ENCODE measurements around the gene CTDSP2.
A peak's percentile ranks its signal among the peaks of the same experiment; 100 is the strongest.

CTDSP2 gene

DNA sequence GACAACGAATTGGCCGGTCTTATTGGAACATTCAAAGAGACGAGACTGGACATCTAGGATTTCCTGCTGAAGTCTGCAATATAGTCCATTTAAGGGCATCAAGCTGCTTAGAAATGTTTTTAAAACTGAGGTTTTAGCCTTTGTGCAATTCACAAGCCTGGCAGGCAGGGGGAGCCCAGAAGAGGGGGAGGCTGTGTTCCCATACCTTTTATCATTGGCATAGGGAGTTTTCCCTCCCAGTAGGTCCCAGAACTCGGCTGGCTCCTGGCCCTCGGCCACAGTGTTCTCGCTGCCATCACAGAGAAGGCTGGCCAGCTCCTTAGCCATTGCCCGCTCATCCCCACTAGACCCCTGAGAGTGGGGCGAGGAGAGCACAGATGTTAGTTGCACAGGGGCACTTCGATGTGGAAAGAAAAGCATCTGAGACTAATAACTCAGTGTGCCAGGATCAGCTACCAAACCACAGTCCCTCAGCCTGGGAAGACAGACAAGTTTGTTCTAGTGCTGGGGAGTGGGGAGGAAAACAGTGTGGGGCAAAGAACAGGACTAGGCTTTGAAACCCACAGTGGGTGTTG lies 43.1 kb downstream of the CTDSP2 start:
- no peaks in the 10 kb centered on the region for H3K9me3 Mint-ChIP-seq
- H3K36me3 Mint-ChIP-seq (ENCODE audit: insufficient read depth) = peaks cover 15% of the 10 kb centered on the region
- peaks cover 0 to 5% of the 10 kb centered on the region in 2 donors for H3K4me1 Mint-ChIP-seq (ENCODE audit: low read depth in 2 of 2)
- H3K27me3 Mint-ChIP-seq = no peaks in the 10 kb centered on the region
- ATAC-seq (replicated peaks) (peak; percentile 36), DNase-seq (peak; percentile 16 to 38 (median 22))
- H3K27ac Mint-ChIP-seq = peak overlapping the region in 1 of 2 donors; percentile 32
- H3K4me3 Mint-ChIP-seq = no peak overlapping the region

DNA sequence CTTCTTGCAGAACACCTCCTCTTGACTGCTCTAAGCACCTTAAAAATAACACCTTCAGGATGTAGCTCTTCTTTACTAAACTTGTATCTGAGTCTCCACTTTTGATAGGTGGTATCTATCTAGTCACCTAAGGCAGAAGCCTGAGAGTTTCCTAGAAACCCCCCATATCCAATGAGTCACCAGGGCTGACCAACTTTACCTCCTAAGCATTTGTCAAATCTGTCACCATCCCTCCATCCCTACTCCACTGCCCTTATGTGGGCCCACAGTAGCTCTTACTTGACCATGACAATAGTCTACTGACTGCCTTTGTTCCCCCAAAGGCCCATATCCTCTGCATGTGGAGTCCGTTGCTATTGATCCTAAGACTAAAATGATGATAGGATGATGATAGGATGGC lies 43.9 kb downstream of the CTDSP2 start:
- Mint-ChIP-seq H3K9me3 (no peaks in the 10 kb centered on the region), H3K4me1 (ENCODE audit: low read depth in 2 of 2) (peaks cover 0 to 5% of the 10 kb centered on the region in 2 donors), H3K36me3 (ENCODE audit: insufficient read depth) (peaks cover 18% of the 10 kb centered on the region), H3K4me3 (no peak overlapping the region), H3K27me3 (no peaks in the 10 kb centered on the region), H3K27ac (no peak overlapping the region)
- no peak for ATAC-seq (replicated peaks)
- DNase-seq = no peak

DNA sequence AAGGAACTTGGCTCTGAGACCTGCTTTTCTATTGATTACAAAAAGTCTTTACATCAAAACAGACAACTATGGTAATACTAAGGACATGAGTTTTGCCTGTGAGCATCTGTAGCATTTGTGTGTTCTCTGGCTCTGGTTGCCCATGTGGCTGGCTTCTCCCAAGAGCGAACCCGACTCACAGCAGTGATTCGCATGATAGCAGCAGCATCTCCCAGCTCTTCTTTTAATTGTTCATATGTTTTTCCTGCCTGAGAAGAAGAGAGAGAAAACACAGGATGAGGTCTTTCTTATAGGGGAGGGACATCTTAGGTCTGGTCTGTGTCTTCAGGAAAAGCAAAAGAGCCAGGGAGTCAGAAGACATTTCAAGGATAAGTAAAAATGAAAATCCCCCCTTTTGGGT lies 45.6 kb downstream of the CTDSP2 start:
- Mint-ChIP-seq H3K36me3 (ENCODE audit: insufficient read depth) (peaks cover 29% of the 10 kb centered on the region), H3K9me3 (no peaks in the 10 kb centered on the region), H3K4me1 (ENCODE audit: low read depth in 2 of 2) (peaks cover 0 to 5% of the 10 kb centered on the region in 2 donors), H3K4me3 (no peak overlapping the region), H3K27me3 (no peaks in the 10 kb centered on the region), H3K27ac (peak overlapping the region in 1 of 2 donors; percentile 23)
- no peak for ATAC-seq (replicated peaks)
- DNase-seq = no peak

DNA sequence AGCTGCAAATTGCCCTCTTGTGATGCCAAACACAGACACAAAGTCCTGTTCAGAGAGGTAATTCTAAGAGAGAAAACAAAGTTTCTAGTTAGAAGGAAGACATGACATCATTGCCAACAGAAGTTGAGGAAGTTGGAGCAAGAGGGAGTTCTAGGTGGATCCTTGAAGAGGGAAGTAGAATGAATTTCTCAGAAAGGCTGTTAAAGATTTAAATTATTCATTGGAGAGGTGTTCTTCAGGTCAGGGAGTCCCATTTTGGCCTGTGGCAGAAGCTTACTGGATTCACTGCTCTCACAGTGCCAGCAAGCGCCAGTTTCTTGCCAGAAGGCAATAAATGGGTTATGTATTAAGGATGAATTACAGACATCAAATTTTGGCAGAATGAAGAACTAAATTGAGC lies 48.6 kb downstream of the CTDSP2 start:
- Mint-ChIP-seq H3K36me3 (ENCODE audit: insufficient read depth) (peaks cover 55% of the 10 kb centered on the region), H3K4me1 (ENCODE audit: low read depth in 2 of 2) (peaks cover 0 to 5% of the 10 kb centered on the region in 2 donors), H3K4me3 (no peak overlapping the region), H3K27ac (peak overlapping the region; percentile 12 to 46), H3K9me3 (no peaks in the 10 kb centered on the region), H3K27me3 (no peaks in the 10 kb centered on the region)
- ATAC-seq (replicated peaks) (no peak), DNase-seq (no peak)

DNA sequence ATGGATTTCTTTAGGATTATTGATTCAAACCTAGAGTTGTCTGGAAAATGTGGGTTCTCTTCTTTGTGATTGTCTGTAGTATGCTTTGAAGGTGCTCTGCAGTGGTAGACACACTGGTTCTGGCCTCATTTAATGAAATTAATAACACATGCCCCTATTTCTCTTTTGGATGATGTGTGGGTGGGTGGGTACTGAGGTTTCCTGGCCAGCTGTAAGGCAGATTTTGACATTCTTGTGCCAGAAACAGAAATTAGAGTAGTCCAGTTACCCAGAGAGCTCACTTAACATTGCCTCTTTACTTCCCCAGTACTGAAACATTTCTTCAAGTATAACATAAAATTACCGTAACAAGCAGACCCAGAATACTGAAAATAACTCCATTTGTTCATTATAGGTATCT lies 49.5 kb downstream of the CTDSP2 start:
- Mint-ChIP-seq H3K27ac (peak overlapping the region in 1 of 2 donors; percentile 46), H3K4me1 (ENCODE audit: low read depth in 2 of 2) (peaks cover 0 to 5% of the 10 kb centered on the region in 2 donors), H3K36me3 (ENCODE audit: insufficient read depth) (peaks cover 64% of the 10 kb centered on the region), H3K9me3 (no peaks in the 10 kb centered on the region), H3K4me3 (no peak overlapping the region), H3K27me3 (no peaks in the 10 kb centered on the region)
- ATAC-seq (replicated peaks) (no peak), DNase-seq (no peak)

DNA sequence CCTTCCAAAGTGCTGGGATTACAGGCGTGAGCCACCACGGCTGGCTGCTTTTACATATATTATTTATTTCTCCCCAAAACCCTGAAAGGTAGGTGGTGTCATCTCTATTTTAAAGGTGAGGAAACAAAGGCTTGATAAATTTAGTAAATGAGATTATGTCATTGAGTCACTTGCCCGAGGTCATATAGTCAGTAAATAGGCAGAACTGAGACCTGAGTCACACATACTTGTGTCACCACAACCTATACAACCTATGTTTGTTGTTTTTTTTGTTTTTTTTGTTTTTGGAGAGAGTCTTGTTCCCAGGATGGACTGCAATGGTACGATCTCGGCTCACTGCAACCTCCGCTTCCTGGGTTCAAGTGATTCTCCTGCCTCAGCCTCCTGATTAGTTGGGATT lies 51.2 kb downstream of the CTDSP2 start:
- Mint-ChIP-seq H3K4me3 (no peak overlapping the region), H3K9me3 (no peaks in the 10 kb centered on the region), H3K4me1 (ENCODE audit: low read depth in 2 of 2) (peaks cover 0 to 5% of the 10 kb centered on the region in 2 donors), H3K27me3 (no peaks in the 10 kb centered on the region), H3K36me3 (ENCODE audit: insufficient read depth) (peaks cover 77% of the 10 kb centered on the region), H3K27ac (no peak overlapping the region)
- ATAC-seq (replicated peaks) (no peak), DNase-seq (no peak)

DNA sequence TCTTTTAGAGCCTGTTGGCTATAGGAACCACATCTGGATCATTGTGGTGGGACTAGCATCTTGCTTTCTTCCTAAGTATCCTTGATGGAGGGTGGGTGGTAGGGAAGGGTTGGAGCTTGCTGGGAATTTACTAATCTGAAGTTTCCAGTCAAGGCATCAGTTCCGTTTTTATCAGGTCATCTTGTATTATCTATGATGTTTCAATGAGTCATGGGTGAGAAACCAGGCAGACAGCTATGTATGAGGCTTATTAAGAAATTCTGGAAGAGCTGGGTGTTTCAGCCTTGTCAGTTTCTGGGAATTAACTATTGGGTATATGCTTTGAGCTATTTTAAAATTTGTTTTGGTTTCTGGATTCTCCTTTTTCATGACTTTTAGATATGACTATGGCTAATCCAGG lies 52.6 kb downstream of the CTDSP2 start:
- peak overlapping the region in 1 of 2 donors; percentile 54 for H3K27ac Mint-ChIP-seq
- H3K27me3 Mint-ChIP-seq = no peaks in the 10 kb centered on the region
- no peak for DNase-seq
- no peaks in the 10 kb centered on the region for H3K9me3 Mint-ChIP-seq
- peaks cover 0 to 2% of the 10 kb centered on the region in 2 donors for H3K4me1 Mint-ChIP-seq (ENCODE audit: low read depth in 2 of 2)
- no peak overlapping the region for H3K4me3 Mint-ChIP-seq
- H3K36me3 Mint-ChIP-seq (ENCODE audit: insufficient read depth) = peaks cover 82% of the 10 kb centered on the region
- no peak for ATAC-seq (replicated peaks)

DNA sequence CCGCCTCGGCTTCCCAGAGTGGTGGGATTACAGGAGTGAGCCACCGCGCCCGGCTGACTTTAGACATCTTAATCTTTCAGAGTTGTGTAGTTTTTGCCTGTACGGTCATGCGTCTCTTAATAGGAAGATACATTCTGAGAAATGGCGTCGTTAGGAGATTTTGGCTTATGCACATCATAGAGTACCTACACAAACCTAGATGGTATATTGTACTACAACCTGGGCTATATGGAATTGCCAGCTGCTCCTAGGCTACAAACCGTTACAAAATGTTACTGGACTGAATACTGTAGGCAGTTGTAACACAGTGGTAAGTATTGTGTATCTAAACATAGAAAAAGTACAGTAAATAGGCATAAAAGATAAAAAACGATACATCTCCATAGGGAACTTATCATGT lies 62.7 kb downstream of the CTDSP2 start:
- Mint-ChIP-seq H3K36me3 (ENCODE audit: insufficient read depth) (peaks cover 55% of the 10 kb centered on the region), H3K27me3 (no peaks in the 10 kb centered on the region), H3K4me1 (ENCODE audit: low read depth in 2 of 2) (peaks cover 34 to 38% of the 10 kb centered on the region in 2 donors), H3K4me3 (peak overlapping the region; percentile 100), H3K27ac (no peak overlapping the region), H3K9me3 (no peaks in the 10 kb centered on the region)
- DNase-seq (no peak), ATAC-seq (replicated peaks) (no peak)

DNA sequence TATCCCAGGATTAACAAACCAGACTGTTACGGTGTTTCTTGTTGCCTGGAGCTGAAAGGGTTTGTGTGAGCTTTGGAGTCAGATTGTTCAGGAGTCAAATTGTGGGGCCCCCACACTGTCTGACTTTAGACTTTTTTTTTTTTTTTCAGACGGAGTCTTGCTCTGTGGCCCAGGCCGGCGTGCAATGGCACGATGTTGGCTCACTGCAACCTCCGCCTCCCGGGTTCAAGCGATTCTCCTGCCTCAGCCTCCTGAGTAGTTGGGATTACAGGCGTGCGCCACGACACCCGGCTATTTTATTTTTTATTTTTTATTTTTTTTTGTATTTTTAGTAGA lies 63.1 kb downstream of the CTDSP2 start:
- Mint-ChIP-seq H3K27ac (peak overlapping the region in 1 of 2 donors; percentile 99), H3K4me1 (ENCODE audit: low read depth in 2 of 2) (peaks cover 32 to 36% of the 10 kb centered on the region in 2 donors), H3K27me3 (no peaks in the 10 kb centered on the region), H3K36me3 (ENCODE audit: insufficient read depth) (peaks cover 51% of the 10 kb centered on the region), H3K4me3 (peak overlapping the region; percentile 100), H3K9me3 (no peaks in the 10 kb centered on the region)
- ATAC-seq (replicated peaks) = no peak
- DNase-seq = no peak

DNA sequence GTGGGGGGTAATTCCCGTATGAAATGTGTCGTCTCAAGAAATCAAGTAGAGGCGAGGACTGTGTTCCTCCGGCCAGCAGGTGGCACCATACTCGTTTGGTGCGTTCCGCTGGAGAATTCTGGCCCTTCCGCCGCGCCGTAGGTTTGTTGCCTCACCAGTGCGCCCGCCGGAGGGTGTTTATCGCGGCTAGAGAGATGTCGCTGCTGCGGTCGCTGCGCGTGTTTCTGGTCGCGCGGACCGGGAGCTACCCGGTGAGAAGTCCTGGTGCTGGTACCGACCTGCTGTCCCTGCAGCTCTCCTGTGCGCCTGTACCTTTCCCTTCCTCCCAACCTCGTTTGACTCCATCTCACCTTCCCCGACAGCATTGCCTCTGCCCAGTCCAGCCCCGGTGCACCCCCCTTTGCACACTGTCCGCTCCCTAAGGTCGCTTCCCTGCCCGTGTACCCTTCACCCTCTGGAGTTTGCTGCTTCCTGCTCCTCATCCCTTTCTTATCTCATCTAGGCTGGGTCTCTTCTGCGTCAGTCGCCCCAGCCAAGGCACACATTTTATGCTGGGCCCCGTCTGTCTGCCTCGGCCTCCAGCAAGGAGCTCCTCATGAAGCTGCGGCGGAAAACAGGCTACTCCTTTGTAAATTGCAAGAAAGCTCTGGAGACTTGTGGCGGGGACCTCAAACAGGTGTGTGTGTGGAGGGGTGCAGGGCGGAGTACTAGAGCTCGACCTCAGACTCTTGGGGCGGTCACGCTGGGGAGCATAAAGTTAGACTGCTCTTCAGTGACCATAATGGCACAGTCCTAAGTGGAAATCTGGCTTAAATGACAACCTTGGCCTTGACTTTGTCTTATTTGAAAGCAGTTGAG lies 63.7 kb downstream of the CTDSP2 start, which contains the start of gene TSFM:
Gene TSFM, plus strand, starts transcription at position 180 of the 858 bp plus-strand sequence. Its CDS starts 15 bp downstream, at position 195.
- Mint-ChIP-seq H3K36me3 (ENCODE audit: insufficient read depth) (peaks cover 45% of the 10 kb centered on the region), H3K4me1 (ENCODE audit: low read depth in 2 of 2) (peaks cover 32 to 35% of the 10 kb centered on the region in 2 donors), H3K27ac (peak within 1 kb of the TSS; percentile 99), H3K27me3 (no peaks in the 10 kb centered on the region), H3K4me3 (peak within 1 kb of the TSS; percentile 100), H3K9me3 (no peaks in the 10 kb centered on the region)
- ATAC-seq (replicated peaks) (peak; percentile 85), DNase-seq (peak; percentile 95 to 97 (median 96))

DNA sequence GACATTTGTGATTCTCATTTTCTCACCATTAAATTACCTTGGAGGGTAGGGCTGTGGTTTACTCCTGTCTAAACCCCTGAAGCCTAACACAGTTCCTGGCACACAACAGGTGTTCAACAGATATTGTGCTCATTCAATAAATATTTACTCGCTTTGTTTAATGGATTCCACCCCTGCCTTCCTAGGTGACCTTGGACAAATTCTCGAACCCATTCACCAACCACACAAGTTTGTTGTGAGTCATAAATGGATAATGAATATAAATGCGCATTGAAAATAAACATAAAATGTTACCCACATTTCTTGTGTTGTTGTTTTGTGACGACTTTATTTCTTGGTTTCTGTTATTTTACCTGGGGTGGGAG lies 64.3 kb downstream of the CTDSP2 start:
- peaks cover 39% of the 10 kb centered on the region for H3K36me3 Mint-ChIP-seq (ENCODE audit: insufficient read depth)
- no peaks in the 10 kb centered on the region for H3K9me3 Mint-ChIP-seq
- H3K27me3 Mint-ChIP-seq = no peaks in the 10 kb centered on the region
- H3K4me3 Mint-ChIP-seq = peak overlapping the region; percentile 100
- peaks cover 32 to 35% of the 10 kb centered on the region in 2 donors for H3K4me1 Mint-ChIP-seq (ENCODE audit: low read depth in 2 of 2)
- no peak for ATAC-seq (replicated peaks)
- H3K27ac Mint-ChIP-seq = peak overlapping the region; percentile 99
- DNase-seq = no peak

DNA sequence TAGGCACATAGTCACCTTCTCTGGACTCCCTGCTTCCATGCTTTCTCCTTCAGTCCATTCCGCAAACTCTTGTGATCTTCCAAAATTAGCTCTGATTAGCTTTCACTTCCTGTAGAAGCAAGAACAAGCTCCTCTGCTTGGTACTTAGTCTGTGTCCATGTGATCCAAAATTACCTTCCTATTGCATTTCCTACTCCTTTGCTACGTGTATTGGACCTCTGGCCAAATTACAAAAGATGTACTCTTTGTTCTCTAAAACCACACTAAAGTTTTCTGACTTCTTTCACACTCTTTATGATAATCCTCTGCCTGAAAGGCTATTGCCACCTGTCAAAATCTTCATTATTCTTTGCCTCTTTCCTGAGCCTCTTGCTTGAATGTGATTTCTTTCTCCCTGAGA lies 64.7 kb downstream of the CTDSP2 start:
- Mint-ChIP-seq H3K27ac (peak overlapping the region; percentile 99), H3K4me1 (ENCODE audit: low read depth in 2 of 2) (peaks cover 32 to 35% of the 10 kb centered on the region in 2 donors), H3K4me3 (peak overlapping the region; percentile 15 to 100), H3K36me3 (ENCODE audit: insufficient read depth) (peaks cover 37% of the 10 kb centered on the region), H3K27me3 (no peaks in the 10 kb centered on the region), H3K9me3 (no peaks in the 10 kb centered on the region)
- ATAC-seq (replicated peaks) (no peak), DNase-seq (no peak)

DNA sequence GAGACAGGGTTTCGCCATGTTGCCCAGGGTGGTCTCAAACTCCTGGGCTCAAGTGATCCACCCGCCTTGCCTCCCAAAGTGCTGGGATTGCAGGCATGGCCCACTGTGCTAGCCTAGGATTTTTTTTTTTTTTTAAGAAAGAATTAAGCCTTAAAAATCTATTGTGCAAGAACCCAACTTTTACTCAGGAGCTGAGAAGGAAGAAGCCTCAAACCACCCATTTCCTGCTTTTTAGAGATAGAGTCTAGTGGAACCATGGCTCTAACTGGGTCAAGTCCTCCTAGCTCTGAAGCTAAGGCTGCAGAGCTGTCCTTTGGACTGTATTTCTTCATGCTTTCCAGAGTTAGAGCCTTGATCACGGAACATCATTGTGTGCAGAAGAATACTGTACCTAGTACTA lies 65.3 kb downstream of the CTDSP2 start:
- ATAC-seq (replicated peaks) (peak; percentile 58), DNase-seq (no peak)
- Mint-ChIP-seq H3K4me1 (ENCODE audit: low read depth in 2 of 2) (peaks cover 31 to 32% of the 10 kb centered on the region in 2 donors), H3K27ac (peak overlapping the region; percentile 99), H3K36me3 (ENCODE audit: insufficient read depth) (peaks cover 32% of the 10 kb centered on the region), H3K9me3 (no peaks in the 10 kb centered on the region), H3K27me3 (no peaks in the 10 kb centered on the region), H3K4me3 (peak overlapping the region; percentile 15 to 100)

All from effector memory CD8-positive, alpha-beta T cell (primary cell).